ENCODE results near the gene ICAM1.
"Not testable (repeated sequence)": the region's sequence is repeated elsewhere in the genome, so short reads cannot be mapped to it uniquely, and the experiment has no call there.

The ICAM1 gene

DNA sequence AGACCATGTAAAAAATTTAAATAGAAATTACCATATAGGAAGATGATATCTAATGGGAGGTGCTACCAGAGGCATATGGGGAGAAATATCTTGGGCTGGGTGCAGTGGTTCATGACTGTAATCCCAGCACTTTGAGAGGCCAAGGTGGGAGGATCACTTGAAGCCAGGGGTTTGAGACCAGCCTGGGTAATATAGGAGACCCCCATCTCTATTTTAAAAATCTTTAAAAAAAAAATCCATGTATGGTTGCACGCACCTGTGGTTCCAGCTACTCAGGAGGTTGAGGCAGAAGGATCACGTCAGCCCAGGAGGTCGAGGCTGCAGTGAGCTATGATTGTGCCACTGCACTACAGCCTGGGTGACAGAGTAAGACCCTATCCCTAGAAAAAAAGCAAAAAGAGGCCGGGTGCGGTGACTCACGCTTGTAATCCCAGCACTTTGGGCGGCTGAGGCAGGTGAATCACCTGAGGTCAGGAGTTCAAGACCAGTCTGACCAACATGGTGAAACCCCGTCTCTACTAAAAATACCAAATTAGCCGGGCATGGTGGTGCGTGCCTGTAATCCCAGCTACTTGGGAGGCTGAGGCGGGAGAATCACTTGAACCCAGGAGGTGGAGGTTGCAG is 29.0 kb upstream of the ICAM1 start:
- not testable (repeated sequence) for DNase-seq (ENCODE audit: low read depth)

DNA sequence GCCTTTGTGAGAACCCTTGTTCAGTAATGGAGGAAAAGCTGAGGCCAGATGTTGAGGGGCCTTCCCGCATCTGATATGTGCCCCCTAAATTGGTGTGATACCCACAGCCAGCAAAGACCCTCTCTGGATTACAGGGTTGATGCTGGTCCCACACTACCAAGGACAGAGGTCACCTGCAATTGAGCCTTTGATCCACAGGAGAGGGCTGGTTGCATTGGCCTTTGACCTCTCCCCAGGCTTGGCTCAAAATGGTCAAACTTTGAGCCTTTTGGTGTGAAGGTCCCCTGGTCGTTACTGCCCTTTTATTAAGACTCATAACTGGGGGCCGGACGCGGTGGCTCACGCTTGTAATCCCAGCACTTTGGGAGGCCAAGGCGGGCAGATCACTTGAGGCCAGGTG is 27.3 kb upstream of the ICAM1 start:
- no peak for DNase-seq (ENCODE audit: low read depth)

DNA sequence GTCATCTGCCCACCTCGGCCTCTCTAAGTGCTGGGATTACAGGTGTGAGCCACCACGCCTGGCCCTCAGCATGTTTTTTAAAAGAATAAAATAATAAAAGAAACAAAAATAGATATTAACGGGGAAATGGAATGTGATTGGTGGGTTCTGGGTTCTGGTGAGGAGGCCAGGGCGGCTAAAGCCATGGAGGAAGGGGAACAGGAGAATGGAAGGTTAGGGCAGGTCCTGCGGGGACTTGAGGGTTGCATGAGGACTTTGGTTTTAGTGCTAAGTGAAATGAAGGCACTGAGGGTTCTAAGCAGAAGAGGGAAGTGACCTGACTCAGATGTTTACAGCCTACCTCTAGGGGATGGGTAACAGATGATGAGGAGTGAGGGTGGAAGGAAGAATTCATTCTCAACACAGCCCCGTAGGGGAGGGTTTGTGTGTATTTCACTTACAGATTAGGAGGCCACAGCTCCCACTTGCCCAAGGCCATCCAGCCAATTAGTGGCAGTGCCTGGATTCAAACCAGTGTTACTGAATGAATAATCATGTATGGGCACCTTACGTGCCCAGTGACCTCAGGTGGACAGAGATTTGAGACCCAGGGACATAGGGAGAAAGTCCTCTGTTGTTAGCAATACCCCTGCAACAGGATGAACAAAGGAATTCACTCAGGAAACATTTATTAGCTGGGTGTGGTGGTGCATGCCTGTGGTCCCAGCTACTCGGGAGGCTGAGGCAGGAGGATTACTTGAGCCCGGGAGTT is 25.6 kb upstream of the ICAM1 start:
- DNase-seq (ENCODE audit: low read depth): no peak

DNA sequence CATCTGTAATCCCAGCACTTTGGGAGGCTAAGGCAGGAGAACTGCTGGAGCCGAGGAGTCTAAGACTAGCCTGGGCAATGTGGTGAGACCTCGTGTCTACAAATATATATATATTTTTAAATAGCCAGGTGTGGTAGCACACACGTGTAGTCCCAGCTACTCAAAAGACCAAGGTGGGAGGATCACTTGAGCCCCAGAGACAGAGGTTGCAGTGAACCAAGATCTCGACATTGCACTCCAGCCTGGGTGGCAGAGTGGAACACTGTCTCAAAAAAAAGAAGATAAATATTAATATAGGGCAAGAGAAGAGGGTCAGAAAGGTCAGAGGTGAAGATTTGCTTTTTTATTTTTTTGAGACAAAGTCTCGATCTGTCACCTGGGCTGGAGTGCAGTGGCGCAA is 24.4 kb upstream of the ICAM1 start:
- no peak for DNase-seq (ENCODE audit: low read depth)

DNA sequence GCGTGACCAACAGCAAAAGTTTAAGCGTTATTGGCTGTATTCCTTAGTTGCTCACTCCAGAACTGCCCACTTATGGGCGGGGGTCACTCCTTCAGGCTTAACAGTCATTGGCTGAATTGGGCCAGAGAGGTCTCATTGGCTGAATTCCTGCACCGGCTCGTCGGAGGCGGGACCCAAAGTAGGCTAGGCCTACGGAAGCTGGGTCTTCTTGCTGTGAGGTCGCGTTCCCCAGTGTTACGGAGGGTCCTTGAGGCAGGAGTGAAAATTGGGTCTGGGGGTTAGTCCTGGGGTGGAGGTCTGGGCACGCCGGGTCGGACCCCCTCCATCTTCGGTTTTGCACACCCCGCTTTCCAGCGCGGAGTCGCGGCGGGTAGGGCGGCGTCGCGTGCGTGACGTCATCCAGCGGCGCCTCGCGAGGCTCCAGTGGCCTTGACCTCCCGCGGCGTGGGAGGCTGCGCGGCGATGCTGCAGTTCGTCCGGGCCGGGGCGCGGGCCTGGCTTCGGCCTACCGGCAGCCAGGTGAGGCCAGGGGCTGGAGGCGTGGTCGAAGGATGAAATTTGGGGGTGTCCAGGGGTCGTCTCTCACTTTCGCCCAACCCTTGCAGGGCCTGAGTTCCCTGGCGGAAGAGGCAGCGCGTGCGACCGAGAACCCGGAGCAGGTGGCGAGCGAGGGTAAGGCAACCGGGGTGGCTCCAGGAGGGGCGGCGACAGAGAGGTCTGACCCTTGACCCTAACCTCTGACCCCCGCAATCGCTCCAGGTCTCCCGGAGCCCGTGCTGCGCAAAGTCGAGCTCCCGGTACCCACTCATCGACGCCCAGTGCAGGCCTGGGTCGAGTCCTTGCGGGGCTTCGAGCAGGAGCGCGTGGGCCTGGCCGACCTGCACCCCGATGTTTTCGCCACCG is 18.9 kb upstream of the ICAM1 start, which contains the start of gene MRPL4:
Gene MRPL4, plus strand, starts transcription at position 423 of the 903 bp plus-strand sequence. Its CDS starts 40 bp downstream, at position 463.
- DNase-seq (ENCODE audit: low read depth): peak; percentile 97

DNA sequence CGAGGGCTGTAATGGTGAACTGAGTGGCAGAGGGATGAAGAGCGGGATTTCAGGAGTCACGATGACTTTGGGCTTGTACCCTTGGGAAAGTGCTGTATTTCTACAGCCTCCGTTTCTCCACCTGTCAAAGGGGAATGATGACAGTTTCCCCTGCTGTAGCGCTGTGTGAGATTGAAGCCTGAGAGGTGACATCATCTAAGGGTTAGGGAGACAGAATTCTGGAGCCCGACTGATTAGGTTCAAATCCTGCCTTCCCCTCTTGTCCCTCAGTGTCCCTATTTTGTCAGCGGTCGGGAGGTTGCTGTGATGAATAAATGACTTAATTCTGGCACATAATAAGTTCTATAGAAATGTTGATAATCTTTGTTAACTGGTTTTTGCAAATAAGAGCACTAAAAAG is 18.2 kb upstream of the ICAM1 start:
- no peak for DNase-seq (ENCODE audit: low read depth)

DNA sequence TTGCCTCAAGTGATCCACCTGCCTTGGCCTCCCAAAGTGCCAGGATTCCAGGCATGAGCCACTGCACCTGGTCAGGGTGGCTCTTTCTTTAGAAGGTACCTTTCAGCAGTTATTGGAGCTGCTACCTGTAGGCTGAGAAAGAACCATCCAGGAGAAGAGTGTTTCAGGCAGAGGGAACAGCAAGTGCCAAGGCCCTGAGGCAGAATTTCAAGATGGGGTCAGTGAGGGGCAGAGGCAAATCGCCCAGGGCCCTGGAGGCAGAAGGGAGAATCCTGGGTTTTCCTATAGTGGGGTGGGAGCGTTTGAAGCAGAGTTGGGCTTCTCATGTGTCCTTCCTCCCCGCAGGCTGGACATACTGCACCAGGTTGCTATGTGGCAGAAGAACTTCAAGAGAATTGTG is 16.7 kb upstream of the ICAM1 start:
- DNase-seq (ENCODE audit: low read depth): no peak

DNA sequence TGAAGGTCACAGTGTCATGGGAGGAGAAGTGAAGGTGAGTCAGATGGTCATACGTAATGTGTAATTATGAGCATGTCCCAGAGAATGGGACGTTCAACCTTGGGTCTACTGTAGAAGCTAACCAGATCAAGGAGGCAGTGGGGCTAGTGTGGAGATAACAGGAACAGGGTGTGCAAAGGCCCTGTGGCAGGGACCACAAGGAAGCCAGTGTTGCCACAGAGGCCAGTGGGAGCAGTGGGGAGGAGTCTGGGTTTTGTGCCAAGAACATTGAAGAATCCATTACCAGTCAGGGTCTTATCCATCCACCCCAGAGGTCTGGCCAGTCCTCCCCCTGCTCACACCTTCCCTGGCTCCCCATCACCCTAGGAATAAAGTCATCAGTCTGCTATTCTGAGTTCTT is 15.6 kb upstream of the ICAM1 start:
- DNase-seq (ENCODE audit: low read depth): no peak

DNA sequence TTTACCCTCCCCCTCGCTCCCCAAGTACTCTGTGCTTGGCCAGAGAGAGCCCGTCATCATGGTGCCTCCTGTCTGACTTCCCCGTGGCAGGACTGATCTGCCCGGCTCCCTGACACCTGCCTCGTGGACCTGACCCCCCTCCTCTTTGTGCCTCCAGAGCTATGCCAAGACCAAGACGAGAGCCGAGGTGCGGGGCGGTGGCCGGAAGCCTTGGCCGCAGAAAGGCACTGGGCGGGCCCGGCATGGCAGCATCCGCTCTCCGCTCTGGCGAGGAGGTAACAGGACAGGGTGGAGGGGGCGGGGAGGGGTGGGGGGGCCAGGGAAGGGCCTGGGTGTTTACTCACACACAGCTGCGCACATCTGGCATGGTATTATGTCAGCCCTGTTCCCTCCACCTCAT is 14.4 kb upstream of the ICAM1 start:
- no peak for DNase-seq (ENCODE audit: low read depth)

DNA sequence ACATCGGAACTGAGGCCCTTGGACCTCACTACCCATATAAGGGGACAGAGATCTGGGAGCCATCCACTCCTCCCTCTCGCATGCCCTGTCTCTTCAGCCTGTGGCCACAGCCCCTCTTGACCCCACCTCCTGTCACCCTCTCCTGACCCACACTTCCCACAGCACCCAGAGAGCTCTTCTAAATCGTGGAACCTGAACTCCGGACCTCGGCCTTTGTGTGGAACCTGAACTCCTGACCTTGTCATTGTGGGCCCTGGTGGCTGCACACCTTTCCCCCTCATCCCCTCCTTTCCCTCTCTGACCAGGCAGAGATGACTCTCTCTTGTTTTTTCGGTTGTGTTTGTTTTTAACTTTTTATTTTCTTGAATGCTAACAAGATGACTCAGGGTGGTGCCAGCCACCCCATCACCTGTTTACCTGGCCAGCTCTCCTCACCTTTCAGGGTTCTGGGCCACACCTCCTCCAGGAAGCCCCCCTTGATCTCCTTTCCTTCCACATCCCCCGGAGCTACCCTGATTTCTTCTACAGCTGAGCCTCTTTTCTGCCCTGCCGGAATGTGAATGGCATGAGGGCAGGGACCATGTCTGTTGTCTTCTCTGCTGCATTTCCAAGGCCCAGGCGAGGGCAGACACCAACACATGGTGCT is 13.8 kb upstream of the ICAM1 start:
- no peak for DNase-seq (ENCODE audit: low read depth)

DNA sequence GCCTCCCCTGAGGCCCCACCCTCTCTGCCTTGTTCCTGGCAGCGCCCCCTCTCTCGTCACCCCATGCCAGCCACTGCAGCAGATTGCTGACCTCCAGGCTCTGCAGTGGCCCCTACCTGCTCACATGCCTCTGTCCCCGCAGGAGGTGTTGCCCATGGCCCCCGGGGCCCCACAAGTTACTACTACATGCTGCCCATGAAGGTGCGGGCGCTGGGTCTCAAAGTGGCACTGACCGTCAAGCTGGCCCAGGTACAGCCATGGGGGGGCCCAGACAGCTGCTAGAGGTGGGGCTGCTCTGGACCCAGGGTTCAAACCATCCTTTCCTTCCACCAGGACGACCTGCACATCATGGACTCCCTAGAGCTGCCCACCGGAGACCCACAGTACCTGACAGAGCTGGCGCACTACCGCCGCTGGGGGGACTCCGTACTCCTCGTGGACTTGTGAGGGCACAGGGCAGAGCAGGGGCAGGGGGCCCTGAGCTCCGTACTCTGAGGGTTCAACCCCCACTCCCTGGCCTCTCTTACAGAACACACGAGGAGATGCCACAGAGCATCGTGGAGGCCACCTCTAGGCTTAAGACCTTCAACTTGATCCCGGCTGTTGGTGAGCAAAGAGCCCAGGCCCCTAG is 12.7 kb upstream of the ICAM1 start:
- no peak for DNase-seq (ENCODE audit: low read depth)

DNA sequence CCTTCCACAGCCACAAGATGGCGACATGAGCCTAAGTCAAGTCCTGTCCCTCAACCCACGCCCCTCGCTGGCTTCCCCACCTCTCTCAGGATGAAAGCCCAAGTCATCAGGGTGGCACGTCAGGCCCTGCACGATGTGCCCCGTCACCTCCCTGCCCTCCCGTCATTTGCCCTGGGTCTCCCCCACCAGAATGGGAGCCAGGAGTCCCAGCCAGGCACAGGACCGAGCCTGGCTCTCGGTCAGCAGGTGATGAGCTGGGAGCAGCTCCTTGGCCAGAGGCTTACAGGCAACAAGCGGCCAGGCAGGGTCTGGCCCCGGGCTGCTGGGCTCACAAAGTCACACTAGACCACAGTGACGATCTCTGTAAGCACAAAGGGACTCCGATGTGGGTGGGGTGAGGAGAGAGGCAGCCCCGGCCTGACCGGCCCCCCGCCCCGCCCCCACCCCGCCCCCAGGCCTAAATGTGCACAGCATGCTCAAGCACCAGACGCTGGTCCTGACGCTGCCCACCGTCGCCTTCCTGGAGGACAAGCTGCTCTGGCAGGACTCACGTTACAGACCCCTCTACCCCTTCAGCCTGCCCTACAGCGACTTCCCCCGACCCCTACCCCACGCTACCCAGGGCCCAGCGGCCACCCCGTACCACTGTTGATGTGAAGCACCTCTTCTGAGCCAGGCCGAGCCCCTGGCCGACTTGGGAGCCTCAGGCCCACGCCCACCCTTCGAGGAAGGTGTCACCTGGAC is 11.6 kb upstream of the ICAM1 start:
- peak; percentile 47 for DNase-seq (ENCODE audit: low read depth)

DNA sequence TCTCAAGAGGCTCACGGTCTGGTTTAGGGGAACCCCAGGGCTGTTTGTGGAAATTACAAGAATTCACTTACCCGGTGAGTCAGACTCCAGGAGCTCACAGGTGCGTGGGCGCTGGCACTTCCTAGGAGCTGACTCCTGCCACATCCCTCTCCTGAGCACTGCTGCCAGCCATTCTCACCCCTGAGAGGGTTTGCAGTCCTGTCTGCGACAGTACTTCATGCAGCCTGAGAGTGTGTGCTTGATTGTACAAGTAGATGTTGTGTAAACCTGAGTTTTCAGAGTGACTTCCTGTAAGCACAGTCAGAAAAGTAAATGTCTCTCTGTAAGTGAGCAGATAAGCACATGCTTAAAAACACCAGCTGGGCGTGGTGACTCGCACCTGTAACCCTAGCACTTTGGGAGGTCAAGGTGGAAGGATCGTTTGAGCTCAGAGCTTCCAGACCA is 10.8 kb upstream of the ICAM1 start:
- no peak for DNase-seq (ENCODE audit: low read depth)

DNA sequence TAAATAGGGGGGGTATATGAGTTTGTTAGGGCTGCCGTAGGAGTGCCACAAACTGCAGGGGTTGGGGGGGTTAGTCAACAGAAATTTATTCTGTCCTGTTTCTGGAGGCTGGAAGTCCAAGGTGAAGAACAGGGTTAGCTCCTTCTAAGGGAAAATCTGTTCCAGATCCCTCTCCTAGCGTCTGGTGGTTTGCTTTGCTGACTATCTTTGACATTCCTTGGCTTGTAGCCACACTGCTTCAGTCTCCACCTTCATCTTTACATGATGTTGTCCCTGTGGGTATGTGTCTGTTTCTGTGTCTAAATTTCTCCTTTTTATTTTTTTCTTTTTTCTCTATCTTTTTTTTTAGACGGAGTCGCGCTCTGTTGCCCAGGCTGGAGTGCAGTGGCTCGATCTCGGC is 8.1 kb upstream of the ICAM1 start:
- no peak for DNase-seq (ENCODE audit: low read depth)

DNA sequence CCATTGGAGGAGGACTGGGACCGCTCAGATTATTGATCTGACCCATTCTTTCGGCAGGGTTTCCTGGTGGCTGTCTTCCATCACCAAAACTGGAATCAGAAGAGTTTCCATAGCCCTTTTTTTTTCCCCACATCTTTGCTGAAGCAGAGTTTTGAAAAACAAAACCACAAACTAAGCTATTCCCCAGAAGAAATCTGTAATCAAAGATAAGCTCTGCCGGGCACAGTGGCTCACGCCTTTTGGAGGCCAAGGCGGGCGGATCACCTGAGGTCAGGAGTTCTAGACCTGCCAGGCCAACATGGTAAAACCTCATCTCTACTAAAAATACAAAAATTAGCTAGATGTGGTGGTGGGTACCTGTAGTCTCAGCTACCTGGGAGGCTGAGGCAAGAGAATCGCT is 4.2 kb upstream of the ICAM1 start:
- DNase-seq (ENCODE audit: low read depth): no peak

DNA sequence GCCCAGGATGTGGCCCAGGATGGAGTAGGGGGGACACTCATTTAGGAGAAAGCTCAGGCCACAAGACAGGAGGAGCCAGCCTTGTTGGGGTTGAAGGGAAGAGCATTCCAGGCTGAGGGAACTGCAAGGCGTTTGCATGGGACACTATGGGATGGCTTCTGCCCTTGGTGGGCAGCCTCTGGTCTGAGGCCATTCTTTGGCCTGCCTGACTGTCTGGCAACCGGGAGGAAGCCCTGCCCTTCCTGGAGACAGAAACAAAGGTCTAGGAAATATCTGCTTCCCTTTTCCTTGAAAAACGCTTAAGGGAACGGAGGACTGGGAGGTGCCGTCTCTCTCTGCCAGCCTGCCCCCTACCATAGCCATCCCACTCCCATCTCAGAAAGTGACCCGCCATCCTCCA is 2.8 kb upstream of the ICAM1 start:
- DNase-seq (ENCODE audit: low read depth): no peak

DNA sequence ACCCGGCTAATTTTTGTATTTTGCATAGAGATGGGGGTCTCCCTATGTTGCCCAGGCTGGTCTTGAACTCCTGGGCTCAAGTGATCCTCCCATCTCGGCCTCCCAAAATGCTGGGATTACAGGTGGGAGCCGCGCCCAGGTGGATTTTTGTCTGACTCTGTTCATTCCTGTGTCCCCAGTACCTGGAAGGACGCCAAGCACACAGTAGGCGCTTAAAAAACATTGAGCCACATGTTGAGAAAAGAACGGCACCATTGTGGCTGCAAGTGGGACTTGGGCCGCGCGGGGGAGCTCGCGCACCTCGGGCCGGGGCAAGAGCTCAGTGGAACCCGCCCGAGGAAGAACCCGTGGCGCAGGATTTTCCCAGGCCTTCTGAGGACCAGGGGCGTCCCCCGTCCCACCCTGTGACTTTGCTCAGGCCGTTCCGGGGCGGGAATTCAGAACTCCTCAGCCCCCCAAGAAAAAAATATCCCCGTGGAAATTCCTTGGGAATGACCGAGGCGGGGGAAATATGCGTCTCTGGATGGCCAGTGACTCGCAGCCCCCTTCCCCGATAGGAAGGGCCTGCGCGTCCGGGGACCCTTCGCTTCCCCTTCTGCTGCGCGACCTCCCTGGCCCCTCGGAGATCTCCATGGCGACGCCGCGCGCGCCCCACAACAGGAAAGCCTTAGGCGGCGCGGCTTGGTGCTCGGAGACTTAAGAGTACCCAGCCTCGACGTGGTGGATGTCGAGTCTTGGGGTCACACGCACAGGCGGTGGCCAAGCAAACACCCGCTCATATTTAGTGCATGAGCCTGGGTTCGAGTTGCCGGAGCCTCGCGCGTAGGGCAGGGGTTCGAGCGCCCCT is 1.4 kb upstream of the ICAM1 start:
- DNase-seq (ENCODE audit: low read depth): no peak

DNA sequence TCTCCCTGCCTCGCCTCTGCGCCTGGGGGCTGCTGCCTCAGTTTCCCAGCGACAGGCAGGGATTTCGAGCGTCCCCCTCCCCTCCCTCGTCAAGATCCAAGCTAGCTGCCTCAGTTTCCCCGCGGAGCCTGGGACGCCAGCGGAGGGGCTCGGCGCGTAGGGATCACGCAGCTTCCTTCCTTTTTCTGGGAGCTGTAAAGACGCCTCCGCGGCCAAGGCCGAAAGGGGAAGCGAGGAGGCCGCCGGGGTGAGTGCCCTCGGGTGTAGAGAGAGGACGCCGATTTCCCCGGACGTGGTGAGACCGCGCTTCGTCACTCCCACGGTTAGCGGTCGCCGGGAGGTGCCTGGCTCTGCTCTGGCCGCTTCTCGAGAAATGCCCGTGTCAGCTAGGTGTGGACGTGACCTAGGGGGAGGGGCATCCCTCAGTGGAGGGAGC is 722 bp upstream of the ICAM1 start:
- no peak for DNase-seq (ENCODE audit: low read depth)

DNA sequence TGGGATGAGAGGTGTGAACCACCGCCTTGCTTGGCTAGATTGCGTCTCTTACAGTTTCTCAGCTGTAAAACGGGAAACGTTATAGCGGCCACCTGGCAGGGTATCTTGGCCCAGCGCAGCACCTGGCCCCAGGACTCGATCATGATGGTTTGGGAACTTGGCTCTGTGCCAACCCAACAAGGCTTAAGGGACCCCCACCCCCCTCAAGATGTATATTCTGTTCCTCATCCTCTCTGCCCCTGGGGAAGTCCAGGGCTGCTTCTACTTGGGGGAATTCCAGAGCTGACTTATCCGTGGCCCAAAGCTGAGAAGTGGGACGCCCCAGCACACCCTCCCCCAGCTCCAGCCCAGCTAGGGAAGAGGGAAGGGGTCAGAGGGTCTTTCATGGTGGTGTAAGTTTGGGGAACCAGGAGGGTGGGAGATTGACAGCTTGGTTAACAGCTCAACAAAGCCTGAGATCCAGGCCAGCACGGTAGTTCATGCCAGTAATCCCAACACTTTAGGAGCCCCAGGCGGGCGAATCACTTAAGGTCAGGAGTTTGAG is 695 bp downstream of the ICAM1 start:
- DNase-seq (ENCODE audit: low read depth): no peak

DNA sequence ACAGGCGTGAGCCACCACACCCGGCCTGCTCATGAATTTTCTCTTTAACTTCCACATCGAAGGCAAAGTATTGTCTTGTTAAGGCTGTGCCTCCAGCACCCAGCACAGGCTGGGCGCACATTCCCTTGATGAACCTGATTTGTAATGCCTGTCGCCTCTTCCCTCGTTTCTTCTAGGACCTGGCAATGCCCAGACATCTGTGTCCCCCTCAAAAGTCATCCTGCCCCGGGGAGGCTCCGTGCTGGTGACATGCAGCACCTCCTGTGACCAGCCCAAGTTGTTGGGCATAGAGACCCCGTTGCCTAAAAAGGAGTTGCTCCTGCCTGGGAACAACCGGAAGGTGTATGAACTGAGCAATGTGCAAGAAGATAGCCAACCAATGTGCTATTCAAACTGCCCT is 3.7 kb downstream of the ICAM1 start:
- DNase-seq (ENCODE audit: low read depth): no peak

Measured in GM04504 (cell line).